HepG2 (cell line): ENCODE results near the gene DDR1. TPM values are rescaled to one million over a fixed set of nuclear protein-coding genes. Genes with fewer than 3 reads are reported as not detected.

ENCODE experiments used
- BHLHE40 ChIP-seq: IDR thresholded peaks from 2 replicates; pipeline ENCODE4 v1.6.1; 2011; ENCODE audit warnings: low read length, improper control_type of control experiment
- BORCS8-MEF2B ChIP-seq: sonication (generic); formaldehyde crosslinking; IDR thresholded peaks from 2 replicates; pipeline ENCODE4 v1.8.0; 2022; ENCODE audit warnings: mild to moderate bottlenecking, missing genetic modification reagents
- CBX1 ChIP-seq: IDR thresholded peaks from one replicate; pipeline ENCODE4 v1.6.1; 2016; ENCODE audit warnings: antibody characterized with exemption, low read depth
- FOXA1 ChIP-seq, 2 experiments: fragments of 450-650 bp in 1 of 2; sonication (generic) in 1 of 2; formaldehyde crosslinking in 1 of 2; IDR thresholded peaks; 2 replicates each; pipeline versions ENCODE4 v1.4.0 to v1.6.1; 2016 to 2020; ENCODE audit warnings: missing genetic modification reagents in 1 of 2
- HDAC1 ChIP-seq: sonication (generic); formaldehyde crosslinking; IDR thresholded peaks from 2 replicates; pipeline ENCODE4 v1.5.1; 2020; ENCODE audit warnings: mild to moderate bottlenecking, missing genetic modification reagents
- HMGXB4 ChIP-seq, 2 experiments: sonication (generic) in 1 of 2; formaldehyde crosslinking in 1 of 2; IDR thresholded peaks; 2 replicates each; pipeline versions ENCODE4 v1.4.0 to v1.6.1; 2018 to 2020; ENCODE audit warnings: missing genetic modification reagents in 2 of 2, borderline replicate concordance in 1 of 2, low read depth in 1 of 2, mild to moderate bottlenecking in 1 of 2, missing biosample characterization in 1 of 2
- IKZF4 ChIP-seq: sonication (generic); formaldehyde crosslinking; IDR thresholded peaks from 2 replicates; pipeline ENCODE4 v1.5.1; 2020; ENCODE audit warnings: borderline replicate concordance, mild to moderate bottlenecking, low read depth, missing genetic modification reagents; ENCODE audit errors: not compliant biosample characterization
- JUND ChIP-seq: sonication (generic); formaldehyde crosslinking; IDR thresholded peaks from 2 replicates; pipeline ENCODE4 v1.8.0; 2022; ENCODE audit warnings: mild to moderate bottlenecking, missing genetic modification reagents
- MATR3 ChIP-seq: sonication (generic); formaldehyde crosslinking; IDR thresholded peaks from 2 replicates; pipeline ENCODE4 v1.4.0; 2020; ENCODE audit warnings: missing genetic modification reagents
- NFIC ChIP-seq: IDR thresholded peaks from 2 replicates; pipeline ENCODE4 v1.6.1; 2012; ENCODE audit warnings: mild to moderate bottlenecking, low read length, inconsistent platforms
- PBX3 ChIP-seq: sonication (generic); formaldehyde crosslinking; IDR thresholded peaks from 2 replicates; pipeline ENCODE4 v1.8.1; 2023; ENCODE audit warnings: missing genetic modification reagents, inconsistent platforms, borderline replicate concordance
- PHF21A ChIP-seq: sonication (generic); formaldehyde crosslinking; IDR thresholded peaks from 2 replicates; pipeline ENCODE4 v1.5.0; 2020; ENCODE audit warnings: mild to moderate bottlenecking, missing genetic modification reagents
- RFX5 ChIP-seq: IDR thresholded peaks from 2 replicates; pipeline ENCODE4 v1.6.1; 2011; ENCODE audit warnings: low read depth, low read length, improper control_type of control experiment
- SIX1 ChIP-seq: sonication (generic); formaldehyde crosslinking; IDR thresholded peaks from 2 replicates; pipeline ENCODE4 v1.4.0; 2020; ENCODE audit warnings: missing genetic modification reagents, borderline replicate concordance
- SKI ChIP-seq: fragments of 450-650 bp; IDR thresholded peaks from one replicate; pipeline ENCODE4 v1.6.1; 2018; ENCODE audit warnings: mild to moderate bottlenecking; ENCODE audit not compliant: partially characterized antibody
- ZFY ChIP-seq: sonication (generic); formaldehyde crosslinking; IDR thresholded peaks from 2 replicates; pipeline ENCODE4 v1.4.0; 2020; ENCODE audit warnings: missing genetic modification reagents
- ZNF260 ChIP-seq: sonication (generic); formaldehyde crosslinking; IDR thresholded peaks from 2 replicates; pipeline ENCODE4 v1.4.0; 2020; ENCODE audit warnings: missing genetic modification reagents, low read depth, mild to moderate bottlenecking, borderline replicate concordance
- ZNF549 ChIP-seq: sonication (generic); formaldehyde crosslinking; IDR thresholded peaks from 2 replicates; pipeline ENCODE4 v1.5.0; 2020; ENCODE audit warnings: missing genetic modification reagents
- ZNF746 ChIP-seq: sonication (generic); formaldehyde crosslinking; IDR thresholded peaks from 2 replicates; pipeline ENCODE4 v1.8.0; 2022; ENCODE audit warnings: mild to moderate bottlenecking, missing genetic modification reagents
- ZNF747 ChIP-seq: sonication (generic); formaldehyde crosslinking; IDR thresholded peaks from 2 replicates; pipeline ENCODE4 v1.8.1; 2023; ENCODE audit warnings: missing genetic modification reagents, mild to moderate bottlenecking, borderline replicate concordance
- ZNF788 ChIP-seq: sonication (generic); formaldehyde crosslinking; IDR thresholded peaks from 2 replicates; pipeline ENCODE4 v1.5.0; 2020; ENCODE audit warnings: mild to moderate bottlenecking, missing genetic modification reagents, borderline replicate concordance
- polyA plus RNA-seq, 8 experiments: library from polyadenylated mRNA; depleted of rRNA in 3 of 8; stranded (reverse) in 7 of 8; unstranded in 1 of 8; fragments of >200 nt; fragmentation: Illumina TruSeq in 4 of 8; extraction: Trizol in 4 of 8; gene quantifications; 2 replicates each; pipeline versions ENCODE4 v1.2.1 to v1.2.3, GENCODE V29; 2011 to 2016; ENCODE audit warnings: low read depth in 4 of 8, missing spikeins in 1 of 8, mixed read lengths in 1 of 8; ENCODE audit not compliant: insufficient read depth in 1 of 8
- total RNA-seq, 5 experiments: library from RNA; depleted of rRNA; stranded (reverse); fragments of >200 nt; fragmentation: Illumina TruSeq; extraction: Trizol; gene quantifications; 2 replicates each; pipeline ENCODE4 v1.2.3, GENCODE V29; 2016; ENCODE audit warnings: low read depth in 1 of 5
- TF ChIP-seq, protein P1 (sequence below): sonication (generic); formaldehyde crosslinking; IDR thresholded peaks from 2 replicates; pipeline ENCODE4 v1.4.0; 2020; ENCODE audit warnings: missing genetic modification reagents
- TF ChIP-seq, protein P2 (sequence below): sonication (generic); formaldehyde crosslinking; IDR thresholded peaks from 2 replicates; pipeline ENCODE4 v1.4.0; 2020; ENCODE audit warnings: missing genetic modification reagents

Gene DDR1
- total and polyA plus RNA-seq, 2 of the 13 experiments (the other 11 are each of a cell fraction or from before 2014, with no cell fraction given): 16.7 to 20.2 TPM

GRCh38 chr6:30885999-30886896, 1.9 kb downstream of the DDR1 start (continued):
- TF ChIP-seq HMGXB4 (CRISPR knock-in tag; IDR thresholded peaks at IDR 0.05; ENCODE audit: borderline replicate concordance in 1 of 2, low read depth in 1 of 2) (0 out of 4 replicates have a peak, but pooled peaks of 1 of the 2 experiments have one; percentile 27), ZNF747 (CRISPR knock-in tag) (no peak), NFIC (no peak), JUND (CRISPR knock-in tag) (peak; percentile 74), ZNF260 (CRISPR knock-in tag) (no peak), PBX3 (CRISPR knock-in tag) (no peak), BHLHE40 (no peak), IKZF4 (CRISPR knock-in tag) (peak; percentile 63), RFX5 (no peak), HDAC1 (no peak), BORCS8-MEF2B (CRISPR knock-in tag) (peak; percentile 3; the same call in 1 of the 2 replicates), CBX1 (no peak), MATR3 (CRISPR knock-in tag) (no peak), ZNF746 (CRISPR knock-in tag) (no peak; the same call in 1 of the 2 replicates), PHF21A (CRISPR knock-in tag) (no peak), ZFY (CRISPR knock-in tag) (no peak; the same call in 1 of the 2 replicates), ZNF549 (no peak), SIX1 (CRISPR knock-in tag) (peak; percentile 24; the same call in 1 of the 2 replicates), SKI (no peak), ZNF788 (CRISPR knock-in tag) (peak; percentile 76; the same call in 1 of the 2 replicates), FOXA1 (IDR thresholded peaks at IDR 0.05) (no peak), FOXA1 (CRISPR knock-in tag; IDR thresholded peaks at IDR 0.05) (peak; percentile 45)
- TF ChIP-seq, protein P1, sequence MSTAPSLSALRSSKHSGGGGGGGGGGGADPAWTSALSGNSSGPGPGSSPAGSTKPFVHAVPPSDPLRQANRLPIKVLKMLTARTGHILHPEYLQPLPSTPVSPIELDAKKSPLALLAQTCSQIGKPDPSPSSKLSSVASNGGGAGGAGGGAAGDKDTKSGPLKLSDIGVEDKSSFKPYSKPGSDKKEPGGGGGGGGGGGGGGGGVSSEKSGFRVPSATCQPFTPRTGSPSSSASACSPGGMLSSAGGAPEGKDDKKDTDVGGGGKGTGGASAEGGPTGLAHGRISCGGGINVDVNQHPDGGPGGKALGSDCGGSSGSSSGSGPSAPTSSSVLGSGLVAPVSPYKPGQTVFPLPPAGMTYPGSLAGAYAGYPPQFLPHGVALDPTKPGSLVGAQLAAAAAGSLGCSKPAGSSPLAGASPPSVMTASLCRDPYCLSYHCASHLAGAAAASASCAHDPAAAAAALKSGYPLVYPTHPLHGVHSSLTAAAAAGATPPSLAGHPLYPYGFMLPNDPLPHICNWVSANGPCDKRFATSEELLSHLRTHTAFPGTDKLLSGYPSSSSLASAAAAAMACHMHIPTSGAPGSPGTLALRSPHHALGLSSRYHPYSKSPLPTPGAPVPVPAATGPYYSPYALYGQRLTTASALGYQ: peak; percentile 48; the same call in 1 of the 2 replicates
- TF ChIP-seq, protein P2, sequence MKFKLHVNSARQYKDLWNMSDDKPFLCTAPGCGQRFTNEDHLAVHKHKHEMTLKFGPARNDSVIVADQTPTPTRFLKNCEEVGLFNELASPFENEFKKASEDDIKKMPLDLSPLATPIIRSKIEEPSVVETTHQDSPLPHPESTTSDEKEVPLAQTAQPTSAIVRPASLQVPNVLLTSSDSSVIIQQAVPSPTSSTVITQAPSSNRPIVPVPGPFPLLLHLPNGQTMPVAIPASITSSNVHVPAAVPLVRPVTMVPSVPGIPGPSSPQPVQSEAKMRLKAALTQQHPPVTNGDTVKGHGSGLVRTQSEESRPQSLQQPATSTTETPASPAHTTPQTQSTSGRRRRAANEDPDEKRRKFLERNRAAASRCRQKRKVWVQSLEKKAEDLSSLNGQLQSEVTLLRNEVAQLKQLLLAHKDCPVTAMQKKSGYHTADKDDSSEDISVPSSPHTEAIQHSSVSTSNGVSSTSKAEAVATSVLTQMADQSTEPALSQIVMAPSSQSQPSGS: no peak
